Measurements from ENCODE around the gene SPRTN. TPM values are rescaled to one million over a fixed set of nuclear protein-coding genes. Genes with fewer than 3 reads are reported as not detected.

The SPRTN gene
- total RNA-seq, 2 experiments from 2014 or later, result 7.4 to 11.0 TPM

DNA sequence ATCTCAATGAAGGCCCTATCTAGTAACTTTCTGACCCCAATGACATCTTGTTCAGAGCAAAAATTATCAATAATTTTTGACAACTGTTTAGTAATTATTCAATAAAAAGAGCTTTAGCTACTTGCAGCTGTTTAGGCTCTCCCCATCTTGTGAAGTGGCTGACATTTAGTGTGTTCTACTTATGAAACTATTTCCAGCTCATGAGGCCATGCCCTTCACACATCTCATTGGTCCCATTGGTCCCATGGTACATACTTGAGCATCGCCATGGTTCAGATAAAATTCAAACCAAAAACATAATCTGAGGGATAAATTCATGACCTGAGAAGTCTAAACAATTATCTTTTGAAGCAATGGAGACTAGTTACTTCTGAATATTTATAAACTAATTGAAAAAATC lies 24.2 kb downstream of the SPRTN start:
- peaks cover 4% of the 10 kb centered on the region for H3K4me1 Mint-ChIP-seq (ENCODE audit: low read depth)
- peaks cover 8% of the 10 kb centered on the region for H3K36me3 Mint-ChIP-seq
- no peak overlapping the region for H3K27ac Mint-ChIP-seq
- ChIA-PET CTCF (interaction anchor here (0.9 to 1.5 kb wide), 3 partner anchors 58 to 229 kb away, joined by 3 to 9 read pairs (median 4); no protein-coding TSS in a partner anchor), POLR2A (no interaction called here)
- no peak overlapping the region for H3K4me3 Mint-ChIP-seq
- no peaks in the 10 kb centered on the region for H3K9me3 Mint-ChIP-seq
- no peak for DNase-seq
- H3K27me3 Mint-ChIP-seq, result no peaks in the 10 kb centered on the region
- intact Hi-C loops (cut with micrococcal nuclease), result no loop called here

- Mint-ChIP-seq H3K4me1 (ENCODE audit: low read depth) (no peaks in the 10 kb centered on the region), H3K27ac (no peak overlapping the region), H3K36me3 (peaks cover 11% of the 10 kb centered on the region), H3K27me3 (no peaks in the 10 kb centered on the region), H3K4me3 (no peak overlapping the region), H3K9me3 (no peaks in the 10 kb centered on the region)
- intact Hi-C loops (cut with micrococcal nuclease), result no loop called here
- DNase-seq, result no peak
- POLR2A ChIA-PET, result no interaction called here
- CTCF ChIA-PET, result interaction anchor here (1.1 to 1.4 kb wide), 3 partner anchors 53 to 240 kb away, joined by 3 to 6 read pairs (median 4); no protein-coding TSS in a partner anchor
Observed at GRCh38 chr1:231363624-231364023, 25.5 kb downstream of the SPRTN start.

DNA sequence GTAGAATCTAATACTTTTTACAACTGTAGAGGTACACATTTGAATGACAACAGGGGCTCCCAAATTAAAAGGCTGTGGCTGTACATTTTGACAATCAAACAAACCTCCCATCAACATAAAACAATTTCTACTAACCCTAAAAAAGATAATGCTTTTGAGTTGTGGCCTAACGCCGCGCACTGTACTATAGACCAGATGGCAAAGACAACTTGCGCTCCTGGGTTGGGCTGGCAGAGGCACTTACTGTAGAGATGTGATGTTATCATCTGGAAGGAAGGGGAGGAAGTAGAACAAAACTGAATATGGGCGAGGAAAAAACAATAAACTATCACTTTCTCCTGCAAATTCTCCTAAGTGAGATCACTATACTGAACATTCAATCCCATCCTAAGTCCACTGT lies 26.1 kb downstream of the SPRTN start:
- no peak overlapping the region for H3K27ac Mint-ChIP-seq
- POLR2A ChIA-PET, result no interaction called here
- CTCF ChIA-PET, result interaction anchor here (1.4 kb wide), 1 partner anchor 239 kb away, joined by 6 read pairs; no protein-coding TSS in a partner anchor

GRCh38 chr1:231369282-231369681 lies 31.2 kb downstream of the SPRTN start:
- ChIA-PET POLR2A (no interaction called here), CTCF (no interaction called here)
- DNase-seq, result no peak
- intact Hi-C loops (cut with micrococcal nuclease), result no loop called here
- H3K36me3 Mint-ChIP-seq, result peaks cover 10% of the 10 kb centered on the region
- no peaks in the 10 kb centered on the region for H3K9me3 Mint-ChIP-seq
- no peak overlapping the region for H3K4me3 Mint-ChIP-seq
- no peaks in the 10 kb centered on the region for H3K27me3 Mint-ChIP-seq
- no peak overlapping the region for H3K27ac Mint-ChIP-seq
- H3K4me1 Mint-ChIP-seq (ENCODE audit: low read depth), result no peaks in the 10 kb centered on the region

More for the DNA sequence above, 26.1 kb downstream of the SPRTN start:
- no peaks in the 10 kb centered on the region for H3K4me1 Mint-ChIP-seq (ENCODE audit: low read depth)
- peaks cover 13% of the 10 kb centered on the region for H3K36me3 Mint-ChIP-seq
- no peaks in the 10 kb centered on the region for H3K27me3 Mint-ChIP-seq
- no peaks in the 10 kb centered on the region for H3K9me3 Mint-ChIP-seq
- H3K4me3 Mint-ChIP-seq, result no peak overlapping the region
- intact Hi-C loops (cut with micrococcal nuclease), result no loop called here
- DNase-seq, result no peak

- ChIA-PET CTCF (interaction anchor here (1.0 to 1.1 kb wide), 2 partner anchors 15 to 218 kb away, joined by 3 read pairs; no protein-coding TSS in a partner anchor), POLR2A (no interaction called here)
- Mint-ChIP-seq H3K4me3 (no peak overlapping the region), H3K9me3 (no peaks in the 10 kb centered on the region), H3K36me3 (peaks cover 5% of the 10 kb centered on the region), H3K4me1 (ENCODE audit: low read depth) (peaks cover 11% of the 10 kb centered on the region), H3K27ac (no peak overlapping the region), H3K27me3 (no peaks in the 10 kb centered on the region)
- intact Hi-C loops (cut with micrococcal nuclease), result loop anchor here (10.0 kb wide), 1 partner anchor 92 kb away; no protein-coding TSS in a partner anchor
- no peak for DNase-seq
Observed at GRCh38 chr1:231372501-231372900, 34.4 kb downstream of the SPRTN start.

- H3K27me3 Mint-ChIP-seq, result no peaks in the 10 kb centered on the region
- no peak overlapping the region for H3K27ac Mint-ChIP-seq
- peaks cover 24% of the 10 kb centered on the region for H3K4me1 Mint-ChIP-seq (ENCODE audit: low read depth)
- intact Hi-C loops (cut with micrococcal nuclease), result loop anchor here (10.0 kb wide), 1 partner anchor 90 kb away; no protein-coding TSS in a partner anchor
- H3K9me3 Mint-ChIP-seq, result no peaks in the 10 kb centered on the region
- DNase-seq, result no peak
- CTCF ChIA-PET, result no interaction called here
- peaks cover 1% of the 10 kb centered on the region for H3K36me3 Mint-ChIP-seq
- no peak overlapping the region for H3K4me3 Mint-ChIP-seq
- POLR2A ChIA-PET, result interaction anchor here (0.6 to 1.3 kb wide), 2 partner anchors 47 to 163 kb away, joined by 3 read pairs; no protein-coding TSS in a partner anchor
Observed at GRCh38 chr1:231374394-231374793, 36.3 kb downstream of the SPRTN start.

GRCh38 chr1:231376101-231376500 lies 38.0 kb downstream of the SPRTN start:
- DNase-seq, result no peak
- ChIA-PET CTCF (no interaction called here), POLR2A (no interaction called here)
- Mint-ChIP-seq H3K27ac (no peak overlapping the region), H3K9me3 (no peaks in the 10 kb centered on the region), H3K36me3 (no peaks in the 10 kb centered on the region), H3K4me1 (ENCODE audit: low read depth) (peaks cover 28% of the 10 kb centered on the region), H3K4me3 (no peak overlapping the region), H3K27me3 (no peaks in the 10 kb centered on the region)
- intact Hi-C loops (cut with micrococcal nuclease), result loop anchor here (2.0 to 10.0 kb wide), 2 partner anchors 37 to 89 kb away; no protein-coding TSS in a partner anchor

- CTCF ChIA-PET, result no interaction called here
- H3K9me3 Mint-ChIP-seq, result no peaks in the 10 kb centered on the region
- DNase-seq, result peak; percentile 48
- intact Hi-C loops (cut with micrococcal nuclease), result loop anchor here (2.0 to 10.0 kb wide), 2 partner anchors 36 to 88 kb away; no protein-coding TSS in a partner anchor
- no peaks in the 10 kb centered on the region for H3K36me3 Mint-ChIP-seq
- POLR2A ChIA-PET, result no interaction called here
- no peaks in the 10 kb centered on the region for H3K27me3 Mint-ChIP-seq
- H3K27ac Mint-ChIP-seq, result peak overlapping the region; percentile 33
- no peak overlapping the region for H3K4me3 Mint-ChIP-seq
- peaks cover 32% of the 10 kb centered on the region for H3K4me1 Mint-ChIP-seq (ENCODE audit: low read depth)
Observed at GRCh38 chr1:231376875-231377549, 38.9 kb downstream of the SPRTN start.

- no peaks in the 10 kb centered on the region for H3K27me3 Mint-ChIP-seq
- CTCF ChIA-PET, result no interaction called here
- H3K36me3 Mint-ChIP-seq, result no peaks in the 10 kb centered on the region
- no peaks in the 10 kb centered on the region for H3K9me3 Mint-ChIP-seq
- H3K27ac Mint-ChIP-seq, result no peak overlapping the region
- peaks cover 30% of the 10 kb centered on the region for H3K4me1 Mint-ChIP-seq (ENCODE audit: low read depth)
- no peak for DNase-seq
- H3K4me3 Mint-ChIP-seq, result no peak overlapping the region
- intact Hi-C loops (cut with micrococcal nuclease), result no loop called here
- POLR2A ChIA-PET, result no interaction called here
Observed at GRCh38 chr1:231381729-231382128, 43.6 kb downstream of the SPRTN start.

DNA sequence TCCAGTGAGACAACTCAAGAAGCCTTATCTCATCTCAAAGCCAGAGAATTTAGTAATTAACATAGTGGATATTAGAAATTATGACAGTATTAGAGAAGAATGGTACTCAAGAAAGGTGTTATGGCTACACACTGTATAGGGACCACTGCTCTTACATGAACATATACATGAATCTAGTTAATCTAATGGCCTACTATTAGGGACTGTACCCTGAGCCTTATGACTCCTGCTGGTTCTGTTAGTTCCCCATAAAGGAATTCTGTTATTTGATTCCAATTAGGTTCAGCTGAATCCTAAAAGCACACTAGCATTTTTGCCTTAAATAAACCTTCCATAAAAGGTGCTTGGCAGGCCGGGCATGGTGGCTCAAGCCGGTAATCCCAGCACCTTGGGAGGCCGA lies 44.3 kb downstream of the SPRTN start:
- ChIA-PET POLR2A (no interaction called here), CTCF (no interaction called here)

DNA sequence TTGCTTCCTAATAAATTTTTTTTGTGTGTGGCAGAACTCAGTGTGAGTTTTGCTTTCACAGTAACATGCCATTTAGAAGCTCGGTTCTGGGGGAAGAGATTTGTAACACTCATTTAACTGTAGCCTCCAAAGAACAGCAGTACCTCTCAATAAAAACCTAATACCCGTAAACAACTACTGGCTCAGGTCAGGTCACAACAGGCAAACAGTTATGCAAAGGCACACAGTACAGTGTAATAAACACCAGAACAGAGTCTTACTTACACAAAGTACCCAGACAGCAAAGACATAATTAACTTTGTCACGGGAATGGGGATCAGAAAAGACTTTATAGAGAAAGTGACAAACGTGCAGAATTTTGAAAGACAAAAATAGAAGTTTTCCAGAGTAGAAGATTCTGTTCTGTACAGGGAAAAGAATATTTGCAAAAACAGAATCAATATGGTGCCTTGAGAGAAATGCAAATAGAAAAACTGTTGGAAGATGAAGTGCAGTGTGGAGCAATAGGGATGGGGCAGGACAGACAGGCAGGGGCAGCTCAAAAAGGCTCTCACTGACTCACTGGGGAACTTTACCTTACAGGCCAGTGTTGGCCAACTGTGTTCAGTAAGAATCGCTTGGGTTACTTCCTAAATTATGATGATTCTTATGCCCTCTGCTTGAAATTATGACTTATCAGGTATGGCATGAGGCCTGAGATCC lies 45.2 kb downstream of the SPRTN start:
- DNase-seq, result no peak
- Mint-ChIP-seq H3K9me3 (no peaks in the 10 kb centered on the region), H3K27me3 (no peaks in the 10 kb centered on the region), H3K4me1 (ENCODE audit: low read depth) (peaks cover 27% of the 10 kb centered on the region), H3K36me3 (no peaks in the 10 kb centered on the region), H3K27ac (no peak overlapping the region), H3K4me3 (no peak overlapping the region)
- POLR2A ChIA-PET, result no interaction called here
- CTCF ChIA-PET, result no interaction called here
- intact Hi-C loops (cut with micrococcal nuclease), result no loop called here

More for the DNA sequence above, 44.3 kb downstream of the SPRTN start:
- Mint-ChIP-seq H3K4me1 (ENCODE audit: low read depth) (peaks cover 26% of the 10 kb centered on the region), H3K36me3 (no peaks in the 10 kb centered on the region), H3K27me3 (no peaks in the 10 kb centered on the region), H3K4me3 (no peak overlapping the region), H3K9me3 (no peaks in the 10 kb centered on the region), H3K27ac (no peak overlapping the region)
- intact Hi-C loops (cut with micrococcal nuclease), result no loop called here
- no peak for DNase-seq

DNA sequence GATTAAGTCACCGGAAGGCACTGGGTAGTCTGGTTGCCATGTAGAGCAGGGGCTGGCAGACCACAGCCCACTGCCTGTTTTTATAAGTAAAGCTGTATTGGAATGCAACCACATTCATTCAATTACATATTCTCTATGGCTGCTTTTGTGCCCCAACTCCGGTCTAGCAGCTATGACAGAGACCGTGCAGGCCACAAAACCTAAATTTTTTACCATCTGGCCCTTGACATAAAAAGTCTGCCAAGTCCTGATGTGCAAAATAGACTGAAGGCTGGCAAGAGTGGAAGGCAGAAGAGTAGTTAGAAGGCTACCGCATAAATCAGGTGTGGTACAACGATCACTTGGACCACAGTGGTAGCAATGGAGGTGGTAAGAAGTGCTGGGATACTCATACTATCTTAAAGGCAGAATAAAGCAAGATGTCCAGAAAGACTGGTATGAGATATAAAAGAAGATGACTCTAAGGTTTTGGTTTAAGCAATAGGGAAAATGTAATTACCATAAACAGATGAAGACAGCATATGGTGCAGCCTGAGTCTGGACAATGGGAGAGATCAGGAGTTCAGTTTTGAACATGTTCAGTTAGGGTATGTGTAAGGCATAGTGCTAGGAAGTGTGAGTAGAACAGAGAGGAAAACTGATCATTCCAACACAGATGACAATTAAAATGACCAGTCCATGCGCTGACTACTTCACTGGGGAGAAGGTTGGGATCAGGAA lies 46.8 kb downstream of the SPRTN start:
- peaks cover 26% of the 10 kb centered on the region for H3K4me1 Mint-ChIP-seq (ENCODE audit: low read depth)
- intact Hi-C loops (cut with micrococcal nuclease), result no loop called here
- H3K4me3 Mint-ChIP-seq, result no peak overlapping the region
- ChIA-PET POLR2A (no interaction called here), CTCF (no interaction called here)
- no peak for DNase-seq
- H3K36me3 Mint-ChIP-seq, result no peaks in the 10 kb centered on the region
- no peak overlapping the region for H3K27ac Mint-ChIP-seq
- no peaks in the 10 kb centered on the region for H3K27me3 Mint-ChIP-seq
- no peaks in the 10 kb centered on the region for H3K9me3 Mint-ChIP-seq
